ENCODE data around the gene NRG4.
"Not testable (repeated sequence)": the region's sequence is repeated elsewhere in the genome, so short reads cannot be mapped to it uniquely, and the experiment has no call there.

The NRG4 gene

GRCh38 chr15:75985971-75986370 is 26.3 kb downstream of the NRG4 start:
- DNase-seq: no peak
- Histone ChIP-seq H3K9me3 (ENCODE audit: severe bottlenecking) (no peaks in the 10 kb centered on the region), H3K27me3 (ENCODE audit: insufficient read depth, low read depth, severe bottlenecking) (no peaks in the 10 kb centered on the region), H3K4me3 (ENCODE audit: low read depth, low read length) (no peak overlapping the region), H3K27ac (no peak overlapping the region), H3K36me3 (no peaks in the 10 kb centered on the region)
- TF ChIP-seq, protein P1, sequence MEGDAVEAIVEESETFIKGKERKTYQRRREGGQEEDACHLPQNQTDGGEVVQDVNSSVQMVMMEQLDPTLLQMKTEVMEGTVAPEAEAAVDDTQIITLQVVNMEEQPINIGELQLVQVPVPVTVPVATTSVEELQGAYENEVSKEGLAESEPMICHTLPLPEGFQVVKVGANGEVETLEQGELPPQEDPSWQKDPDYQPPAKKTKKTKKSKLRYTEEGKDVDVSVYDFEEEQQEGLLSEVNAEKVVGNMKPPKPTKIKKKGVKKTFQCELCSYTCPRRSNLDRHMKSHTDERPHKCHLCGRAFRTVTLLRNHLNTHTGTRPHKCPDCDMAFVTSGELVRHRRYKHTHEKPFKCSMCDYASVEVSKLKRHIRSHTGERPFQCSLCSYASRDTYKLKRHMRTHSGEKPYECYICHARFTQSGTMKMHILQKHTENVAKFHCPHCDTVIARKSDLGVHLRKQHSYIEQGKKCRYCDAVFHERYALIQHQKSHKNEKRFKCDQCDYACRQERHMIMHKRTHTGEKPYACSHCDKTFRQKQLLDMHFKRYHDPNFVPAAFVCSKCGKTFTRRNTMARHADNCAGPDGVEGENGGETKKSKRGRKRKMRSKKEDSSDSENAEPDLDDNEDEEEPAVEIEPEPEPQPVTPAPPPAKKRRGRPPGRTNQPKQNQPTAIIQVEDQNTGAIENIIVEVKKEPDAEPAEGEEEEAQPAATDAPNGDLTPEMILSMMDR (IDR thresholded peaks at IDR 0.05; ENCODE audit: low read depth, low read length): no peak

DNA sequence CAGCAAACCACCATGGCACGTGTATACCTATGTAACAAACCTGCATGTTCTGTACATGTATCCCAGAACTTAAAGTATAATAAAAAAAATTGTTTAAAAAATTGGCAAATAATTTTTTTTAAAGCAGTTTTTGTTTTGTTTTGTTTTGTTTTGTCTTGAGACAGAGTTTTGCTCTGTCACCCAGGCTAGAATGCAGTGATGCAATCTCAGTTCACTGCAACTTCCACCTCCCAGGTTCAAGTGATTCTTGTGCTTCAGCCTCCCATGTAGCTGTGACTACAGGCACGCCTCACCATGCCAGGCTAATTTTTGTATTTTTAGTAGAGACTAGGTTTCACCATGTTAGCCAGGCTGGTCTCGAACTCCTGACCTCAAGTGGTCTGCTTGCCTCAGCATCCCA is 27.5 kb downstream of the NRG4 start:
- H3K4me3 ChIP-seq (ENCODE audit: low read depth, low read length); H3K36me3 ChIP-seq; H3K27ac ChIP-seq; H3K9me3 ChIP-seq (ENCODE audit: severe bottlenecking); H3K27me3 ChIP-seq (ENCODE audit: insufficient read depth, low read depth, severe bottlenecking); DNase-seq: not testable (repeated sequence)

DNA sequence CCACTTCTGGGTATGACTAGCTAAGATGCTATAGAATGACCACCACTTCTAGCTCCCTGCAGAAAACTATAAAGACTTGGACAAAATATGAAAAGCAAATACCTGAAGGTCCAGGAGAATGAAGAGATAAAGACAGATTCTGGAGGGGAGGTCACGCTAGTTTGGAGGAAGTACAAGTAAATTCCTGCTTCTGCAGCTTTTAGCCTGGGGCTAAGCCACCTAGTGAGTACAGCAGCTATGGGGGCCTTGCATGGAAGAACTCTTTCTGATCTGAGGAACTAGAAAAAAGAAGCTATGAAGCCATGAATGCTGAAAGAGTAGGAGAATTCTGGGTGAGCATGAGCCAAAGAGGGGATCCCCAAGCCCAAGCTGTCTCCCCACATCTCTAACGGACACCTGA is 29.8 kb downstream of the NRG4 start:
- Histone ChIP-seq H3K27me3 (ENCODE audit: insufficient read depth, low read depth, severe bottlenecking) (no peaks in the 10 kb centered on the region), H3K4me3 (ENCODE audit: low read depth, low read length) (no peak overlapping the region), H3K36me3 (no peaks in the 10 kb centered on the region), H3K27ac (no peak overlapping the region), H3K9me3 (ENCODE audit: severe bottlenecking) (no peaks in the 10 kb centered on the region)
- DNase-seq: no peak
- TF ChIP-seq, protein P1 (IDR thresholded peaks at IDR 0.05; ENCODE audit: low read depth, low read length): no peak

DNA sequence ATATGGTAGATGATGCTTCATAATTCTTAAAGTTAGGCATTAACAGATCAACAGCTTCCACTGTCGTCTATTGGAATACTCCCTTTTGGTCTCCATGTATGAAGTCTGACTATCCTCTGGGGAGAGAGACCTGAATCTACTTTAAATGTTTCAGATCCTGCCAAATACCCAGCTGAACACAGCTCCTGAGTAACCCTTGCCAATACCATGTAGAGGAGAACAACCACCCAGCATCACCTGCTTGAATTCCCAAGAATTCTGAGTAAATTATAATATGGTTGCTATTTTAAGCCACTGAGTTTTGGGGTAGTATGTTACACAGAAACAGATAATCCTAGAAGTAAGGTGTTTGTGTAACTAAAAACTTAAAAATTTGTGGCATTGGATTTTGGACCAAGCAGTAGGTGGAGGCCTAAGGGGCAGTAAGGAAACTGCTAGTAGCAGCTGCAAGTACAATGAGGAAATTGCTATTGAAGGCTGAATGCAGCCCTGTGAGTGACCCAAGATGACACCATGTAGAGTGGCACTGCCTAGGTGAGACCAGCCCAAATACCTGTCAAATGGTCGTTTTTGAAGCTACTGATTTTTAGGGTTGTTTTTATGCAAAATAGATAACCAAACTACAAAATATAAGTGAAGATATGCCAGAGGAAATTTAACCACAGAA is 30.9 kb downstream of the NRG4 start:
- Histone ChIP-seq H3K9me3 (ENCODE audit: severe bottlenecking) (no peaks in the 10 kb centered on the region), H3K27me3 (ENCODE audit: insufficient read depth, low read depth, severe bottlenecking) (no peaks in the 10 kb centered on the region), H3K4me3 (ENCODE audit: low read depth, low read length) (no peak overlapping the region), H3K36me3 (no peaks in the 10 kb centered on the region), H3K27ac (no peak overlapping the region)
- no peak for DNase-seq
- TF ChIP-seq, protein P1 (IDR thresholded peaks at IDR 0.05; ENCODE audit: low read depth, low read length): no peak

- H3K9me3 ChIP-seq (ENCODE audit: severe bottlenecking); H3K27me3 ChIP-seq (ENCODE audit: insufficient read depth, low read depth, severe bottlenecking); H3K36me3 ChIP-seq; H3K27ac ChIP-seq; DNase-seq; H3K4me3 ChIP-seq (ENCODE audit: low read depth, low read length): not testable (repeated sequence)
These were observed 35.5 kb downstream of the NRG4 start for GRCh38 chr15:75976766-75977165.

DNA sequence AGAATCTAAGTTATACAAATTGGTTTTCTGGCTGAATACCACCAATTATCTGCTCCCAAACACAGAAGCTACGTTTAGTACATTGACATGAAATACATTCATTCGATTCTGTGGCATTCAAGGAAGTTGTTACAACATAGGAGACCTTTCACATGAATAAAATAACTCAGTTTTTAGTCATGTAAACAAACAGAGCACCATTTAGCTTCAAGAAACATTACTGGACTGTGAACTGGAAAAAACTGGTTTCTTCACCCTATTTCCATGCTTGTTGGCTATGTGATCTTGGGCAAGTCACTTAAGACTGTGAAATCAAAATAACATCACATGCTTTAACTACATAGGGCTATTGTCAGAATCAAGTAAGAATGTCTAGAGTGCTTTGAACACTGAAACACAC is 46.2 kb downstream of the NRG4 start:
- Histone ChIP-seq H3K9me3 (ENCODE audit: severe bottlenecking) (no peaks in the 10 kb centered on the region), H3K27ac (no peak overlapping the region), H3K4me3 (ENCODE audit: low read depth, low read length) (no peak overlapping the region), H3K27me3 (ENCODE audit: insufficient read depth, low read depth, severe bottlenecking) (no peaks in the 10 kb centered on the region), H3K36me3 (no peaks in the 10 kb centered on the region)
- TF ChIP-seq, protein P1 (IDR thresholded peaks at IDR 0.05; ENCODE audit: low read depth, low read length): no peak
- no peak for DNase-seq

DNA sequence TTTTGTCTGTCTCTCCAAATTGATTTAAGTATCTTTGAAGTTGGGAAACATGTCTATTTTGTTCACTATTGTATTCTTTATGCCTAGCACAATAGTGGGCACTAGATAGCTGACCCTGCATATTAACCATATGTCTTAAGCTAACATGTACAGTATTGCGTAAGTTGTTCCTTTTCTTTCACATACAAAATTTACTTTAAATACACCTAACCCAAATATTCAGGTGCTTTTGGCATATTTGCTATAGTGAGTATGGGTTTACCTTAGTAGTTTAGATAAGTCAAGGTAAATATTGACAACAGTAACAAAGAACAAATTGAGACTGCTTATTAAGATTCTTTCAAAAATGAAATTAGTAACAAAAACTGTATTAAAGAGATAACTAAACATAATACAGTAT is 50.9 kb downstream of the NRG4 start:
- Histone ChIP-seq H3K9me3 (ENCODE audit: severe bottlenecking) (no peaks in the 10 kb centered on the region), H3K36me3 (no peaks in the 10 kb centered on the region), H3K27me3 (ENCODE audit: insufficient read depth, low read depth, severe bottlenecking) (no peaks in the 10 kb centered on the region), H3K27ac (no peak overlapping the region), H3K4me3 (ENCODE audit: low read depth, low read length) (no peak overlapping the region)
- no peak for DNase-seq
- TF ChIP-seq, protein P1 (IDR thresholded peaks at IDR 0.05; ENCODE audit: low read depth, low read length): no peak
